Measurements from ENCODE around the gene EXOC5.

The EXOC5 gene

GRCh38 chr14:57153286-57153685 is 115.4 kb downstream of the EXOC5 start:
- DNase-seq, result no peak
